PC-9 (cell line): ENCODE results near the gene PCDHGA2. TPM values are rescaled to one million over a fixed set of nuclear protein-coding genes. Genes with fewer than 3 reads are reported as not detected.

Experiments
- BruUV-seq: library from RNA; stranded (reverse); fragments of 400-500 nt; replicated peaks from 2 replicates; lab custom pipeline; 2021; lab: Mats Ljungman, UMichigan
- CTCF ChIA-PET: fragments of 300-600 bp; sonication (Branson Sonifier 250); formaldehyde crosslinking; loops from one replicate; lab custom pipeline; 2022; ENCODE audit warnings: antibody characterized with exemption; lab: Charles Lee
- POLR2A ChIA-PET: fragments of 300-600 bp; sonication (Branson Sonifier 250); formaldehyde crosslinking; loops from one replicate; lab custom pipeline; 2022; ENCODE audit warnings: antibody characterized with exemption; ENCODE audit not compliant: unreplicated experiment; lab: Charles Lee
- DNase-seq, 2 experiments: peaks; one replicate each; pipeline versions ENCODE4 v3.0.0 to v3.0.0-alpha.2; 2015 to 2022; ENCODE audit warnings: mixed read lengths in 1 of 2
- H2AFZ ChIP-seq: fragments of 200-600 bp; sonication (generic); 2 replicates; pipeline ENCODE4 v1.8.1; 2017; ENCODE audit warnings: antibody characterized with exemption
- H3F3A ChIP-seq: fragments of 200-600 bp; sonication (generic); 2 replicates; pipeline ENCODE4 v1.8.1; 2017; ENCODE audit warnings: antibody characterized with exemption, mild to moderate bottlenecking, low read depth; ENCODE audit not compliant: insufficient read depth
- H3K27ac ChIP-seq: fragments of 200-600 bp; sonication (generic); 2 replicates; pipeline ENCODE4 v1.6.1; 2016; ENCODE audit warnings: mixed run types
- H3K27me3 ChIP-seq: fragments of 200-600 bp; sonication (generic); 2 replicates; pipeline ENCODE4 v1.6.1; 2016; ENCODE audit warnings: low read depth, mixed run types; ENCODE audit not compliant: insufficient read depth
- H3K36me3 ChIP-seq: fragments of 200-600 bp; sonication (generic); 2 replicates; pipeline ENCODE4 v1.6.1; 2016; ENCODE audit warnings: low read depth, mixed run types
- H3K4me1 ChIP-seq: fragments of 200-600 bp; sonication (generic); replicated peaks from 2 replicates; pipeline ENCODE4 v1.6.1; 2016; ENCODE audit warnings: mixed run types; ENCODE audit not compliant: insufficient read depth
- H3K4me2 ChIP-seq: fragments of 200-600 bp; sonication (generic); 2 replicates; pipeline ENCODE4 v1.6.1; 2017; ENCODE audit warnings: mixed run types
- H3K4me3 ChIP-seq: fragments of 200-600 bp; sonication (generic); 2 replicates; pipeline ENCODE4 v1.6.1; 2016; ENCODE audit warnings: mixed run types
- H3K79me2 ChIP-seq: fragments of 200-600 bp; sonication (generic); 2 replicates; pipeline ENCODE4 v1.6.1; 2017; ENCODE audit warnings: low read depth, mixed run types
- H3K9me2 ChIP-seq: fragments of 200-600 bp; sonication (generic); 2 replicates; pipeline ENCODE4 v1.8.1; 2017; ENCODE audit warnings: mild to moderate bottlenecking; ENCODE audit not compliant: insufficient read depth
- H3K9me3 ChIP-seq: fragments of 200-600 bp; sonication (generic); 2 replicates; pipeline ENCODE4 v1.8.1; 2016; ENCODE audit warnings: low read depth; ENCODE audit not compliant: insufficient read depth
- H4K20me1 ChIP-seq: fragments of 200-600 bp; sonication (generic); 2 replicates; pipeline ENCODE4 v1.8.1; 2017; ENCODE audit not compliant: insufficient read depth
- CTCF ChIP-seq: fragments of 200-600 bp; sonication (generic); conservative IDR thresholded peaks from 2 replicates; pipeline ENCODE4 v1.6.1; 2017; ENCODE audit warnings: mixed run types, antibody characterized with exemption, mild to moderate bottlenecking, moderate library complexity
- EZH2 ChIP-seq: fragments of 200-600 bp; sonication (generic); IDR thresholded peaks from 2 replicates; pipeline ENCODE4 v1.8.0; 2017; ENCODE audit warnings: antibody characterized with exemption, low read depth
- intact Hi-C: fragments of 100-400 bp; cut with micrococcal nuclease; formaldehyde crosslinking; loops from one replicate; pipeline ENCODE4 v1.10.0; 2022; ENCODE audit not compliant: unreplicated experiment
- total RNA-seq: library from RNA; stranded (reverse); gene quantifications from 2 replicates; pipeline ENCODE4 v1.2.3, GENCODE V29; 2021

PCDHGA2 gene
- total RNA-seq, 1 experiment from 2014 or later, result 0.11 TPM

GRCh38 chr5:141349917-141350619 is 11.5 kb downstream of the PCDHGA2 start, which contains the start of gene PCDHGB1:
Gene PCDHGB1, plus strand, starts transcription at chr5:141350099. Its CDS starts 162 bp downstream, at chr5:141350261.
- intact Hi-C loops, result loop anchor here (5.0 kb wide), 1 partner anchor 212 kb away; no protein-coding TSS in a partner anchor
- ChIA-PET POLR2A (no interaction called here), CTCF (no interaction called here)
- TF ChIP-seq EZH2 (no peak), CTCF (peak; percentile 44)
- peak in 1 of 2 experiments; percentile 33 for DNase-seq
- H4K20me1 ChIP-seq, result no peaks in the 10 kb centered on the region
- no peak within 1 kb of the TSS for H3K27ac ChIP-seq
- H3K9me3 ChIP-seq, result no peaks in the 10 kb centered on the region
- no peak within 1 kb of the TSS for H3K4me3 ChIP-seq
- H3K79me2 ChIP-seq, result no peaks in the 10 kb centered on the region
- no peaks in the 10 kb centered on the region for H3F3A ChIP-seq
- no peaks in the 10 kb centered on the region for H3K27me3 ChIP-seq
- no peaks in the 10 kb centered on the region for H3K9me2 ChIP-seq
- H3K4me1 ChIP-seq, result no peaks in the 10 kb centered on the region
- BruUV-seq, result no TSS peak
- H3K36me3 ChIP-seq, result no peaks in the 10 kb centered on the region
- H2AFZ ChIP-seq, result peak within 1 kb of the TSS; percentile 60; the same call in 1 of the 2 replicates
- no peak within 1 kb of the TSS for H3K4me2 ChIP-seq

GRCh38 chr5:141351591-141351990 is 13.0 kb downstream of the PCDHGA2 start:
- Histone ChIP-seq H3K9me2 (no peaks in the 10 kb centered on the region), H3K4me1 (no peaks in the 10 kb centered on the region), H3K4me2 (no peak overlapping the region), H3K36me3 (no peaks in the 10 kb centered on the region), H2AFZ (no peak overlapping the region), H3K27ac (no peak overlapping the region), H3F3A (no peaks in the 10 kb centered on the region), H3K4me3 (no peak overlapping the region), H3K27me3 (no peaks in the 10 kb centered on the region), H4K20me1 (no peaks in the 10 kb centered on the region), H3K9me3 (no peaks in the 10 kb centered on the region), H3K79me2 (no peaks in the 10 kb centered on the region)
- ChIA-PET POLR2A (no interaction called here), CTCF (no interaction called here)
- DNase-seq, result no peak
- intact Hi-C loops, result loop anchor here (5.0 kb wide), 1 partner anchor 211 kb away; no protein-coding TSS in a partner anchor
- no TSS peak for BruUV-seq
- no peak for TF ChIP-seq CTCF
- TF ChIP-seq EZH2, result no peak

- CTCF ChIA-PET, result no interaction called here
- H3K9me2 ChIP-seq, result no peaks in the 10 kb centered on the region
- no peaks in the 10 kb centered on the region for H3K79me2 ChIP-seq
- no peaks in the 10 kb centered on the region for H3K36me3 ChIP-seq
- no peaks in the 10 kb centered on the region for H3K9me3 ChIP-seq
- POLR2A ChIA-PET, result no interaction called here
- TF ChIP-seq EZH2, result no peak
- TF ChIP-seq CTCF, result peak; percentile 60
- no peak within 1 kb of the TSS for H2AFZ ChIP-seq
- H3K4me3 ChIP-seq, result no peak within 1 kb of the TSS
- H3K4me2 ChIP-seq, result no peak within 1 kb of the TSS
- no TSS peak for BruUV-seq
- H3K27ac ChIP-seq, result no peak within 1 kb of the TSS
- intact Hi-C loops, result loop anchor here (5.0 kb wide), 1 partner anchor 207 kb away; no protein-coding TSS in a partner anchor
- no peaks in the 10 kb centered on the region for H3F3A ChIP-seq
- no peaks in the 10 kb centered on the region for H3K4me1 ChIP-seq
- H4K20me1 ChIP-seq, result no peaks in the 10 kb centered on the region
- H3K27me3 ChIP-seq, result no peaks in the 10 kb centered on the region
- no peak for DNase-seq
Observed at GRCh38 chr5:141354900-141355469, 16.4 kb downstream of the PCDHGA2 start, which contains the start of gene PCDHGA4. Gene PCDHGA4, plus strand, starts transcription at chr5:141355021. Its CDS starts 87 bp downstream, at chr5:141355108.
